ENCODE data around the gene TSC22D3.
"Not testable (repeated sequence)": the region's sequence is repeated elsewhere in the genome, so short reads cannot be mapped to it uniquely, and the experiment has no call there.

TSC22D3 gene

DNA sequence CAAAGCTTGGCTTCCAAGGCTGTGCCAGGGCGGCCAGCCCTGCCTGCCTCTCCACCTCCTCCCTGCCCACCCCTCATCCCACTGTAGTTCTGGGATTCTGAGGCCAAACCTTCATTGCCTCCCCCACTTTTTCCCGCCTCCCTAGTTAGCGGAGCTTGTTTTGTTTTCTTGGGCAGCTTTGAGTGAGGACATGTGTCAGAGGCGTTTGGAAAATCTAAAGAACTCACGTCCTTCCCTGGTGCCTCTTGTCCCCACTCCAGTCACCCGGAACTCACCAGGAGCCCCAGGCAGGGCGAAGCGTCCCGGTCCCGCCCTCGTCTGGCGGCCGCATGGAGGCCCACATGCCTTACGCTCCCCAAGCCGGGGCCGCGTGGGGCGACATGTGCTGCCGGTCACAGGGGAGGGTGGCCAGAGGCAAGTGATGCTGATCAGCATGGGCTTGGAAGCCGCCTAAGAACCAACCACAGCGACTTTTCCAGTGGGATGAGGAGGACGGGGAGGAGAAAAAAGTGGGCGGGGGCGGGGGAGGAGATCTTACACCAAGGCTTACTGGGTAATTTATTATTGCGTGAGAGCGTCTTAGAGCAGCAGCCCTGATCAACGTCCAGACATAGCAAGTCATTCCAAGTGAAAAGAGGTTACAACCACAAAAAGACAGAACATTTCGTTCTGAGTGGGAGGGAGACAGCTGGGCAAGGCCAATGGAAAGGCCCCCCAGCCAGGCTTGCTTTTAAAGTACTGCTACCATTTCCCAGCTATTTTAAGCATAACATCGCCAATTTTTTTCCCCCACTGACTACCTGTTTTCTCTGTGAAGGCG, 98.8 kb downstream of the TSC22D3 start:
- peak; percentile 70 for DNase-seq

DNA sequence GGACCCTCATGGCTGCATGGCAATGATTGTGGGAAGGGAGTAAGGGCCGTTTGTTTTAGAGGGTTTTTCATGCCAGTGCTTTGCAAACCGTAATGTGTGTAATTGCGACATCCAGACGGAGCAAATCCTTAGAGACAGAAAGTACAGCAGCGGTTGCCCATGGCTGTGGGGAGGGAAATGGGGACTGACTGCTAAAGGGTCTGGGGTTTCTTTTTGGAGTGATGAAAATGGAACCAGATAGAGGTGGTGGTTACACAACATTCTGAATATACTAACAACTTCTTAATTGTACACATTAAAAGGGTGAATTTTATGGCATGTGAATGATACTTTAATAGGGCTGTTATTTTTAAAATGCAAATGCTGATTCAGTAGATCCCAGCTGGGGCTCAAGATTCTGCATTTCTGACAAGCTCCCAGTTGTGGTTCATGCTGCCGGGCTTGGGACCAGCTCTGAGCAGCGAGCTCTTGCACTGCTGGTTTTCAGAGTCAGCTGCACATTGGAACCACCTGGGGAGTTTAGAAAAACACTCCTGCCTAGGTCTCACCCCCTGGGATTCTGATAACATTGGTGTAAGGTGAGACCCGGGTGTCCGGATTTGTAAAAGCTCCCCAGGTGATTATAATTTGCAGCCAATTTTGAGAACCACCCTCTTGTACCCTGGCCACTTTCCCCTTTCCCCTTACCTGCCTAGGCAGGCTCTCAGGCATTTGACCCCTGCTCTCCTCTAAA, 99.6 kb downstream of the TSC22D3 start:
- peak; percentile 22 for DNase-seq

DNA sequence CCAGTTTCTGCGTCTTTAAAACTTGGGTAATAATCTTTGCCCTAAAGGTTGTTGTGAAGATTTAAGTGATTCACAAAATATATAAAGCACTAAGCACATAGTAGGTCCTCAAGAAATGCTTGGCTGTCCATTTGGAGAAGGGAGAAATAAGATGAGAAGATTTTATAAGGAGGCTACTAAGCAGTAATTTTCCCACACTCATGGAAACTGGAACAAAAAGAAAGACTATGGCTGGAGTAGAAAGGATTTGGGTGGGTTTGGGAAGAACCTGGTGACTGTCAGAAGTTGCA, 100.3 kb downstream of the TSC22D3 start:
- no peak for DNase-seq

DNA sequence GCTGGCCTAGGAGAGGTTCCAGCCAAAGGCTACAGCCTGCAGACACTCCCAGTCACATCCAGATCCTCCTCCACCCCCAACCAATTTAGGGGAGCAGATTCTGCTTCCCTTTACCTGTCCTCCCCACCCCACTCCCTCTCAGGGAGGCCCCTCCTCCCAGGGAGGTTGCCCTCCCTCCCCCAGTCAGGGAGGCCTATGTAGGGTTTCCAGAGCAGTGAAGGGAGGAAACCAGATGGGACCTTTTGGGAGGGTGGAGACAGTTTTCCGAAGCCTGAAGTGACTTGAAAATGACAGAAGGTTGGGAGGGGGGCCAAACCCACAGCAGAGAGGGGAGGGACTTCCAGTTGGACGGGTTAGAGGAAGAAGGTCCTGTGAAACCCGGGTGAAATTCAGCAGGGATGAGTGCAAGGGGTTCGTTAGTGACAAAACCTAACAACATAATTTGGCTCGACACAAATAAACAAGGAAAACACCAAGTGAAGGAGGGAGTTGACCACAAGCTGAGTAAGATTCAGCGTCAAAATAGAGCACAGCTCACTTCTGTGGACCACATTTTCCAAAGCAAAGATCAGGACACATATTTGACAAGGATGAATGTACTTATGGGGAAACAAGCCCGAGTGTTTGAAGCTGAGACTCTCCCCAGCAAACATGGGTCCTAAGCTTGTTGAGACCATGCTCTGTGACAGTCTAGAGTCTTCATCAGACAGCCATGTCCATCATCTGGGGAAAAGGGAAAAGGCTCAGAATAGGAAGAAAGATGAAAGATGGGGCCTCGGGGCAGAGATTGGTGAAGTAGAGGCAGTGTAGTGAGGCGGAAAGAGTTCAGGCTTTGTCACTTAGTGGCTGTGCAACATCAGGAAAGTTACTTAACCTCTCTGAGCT, 100.9 kb downstream of the TSC22D3 start:
- DNase-seq, result peak; percentile 43

DNA sequence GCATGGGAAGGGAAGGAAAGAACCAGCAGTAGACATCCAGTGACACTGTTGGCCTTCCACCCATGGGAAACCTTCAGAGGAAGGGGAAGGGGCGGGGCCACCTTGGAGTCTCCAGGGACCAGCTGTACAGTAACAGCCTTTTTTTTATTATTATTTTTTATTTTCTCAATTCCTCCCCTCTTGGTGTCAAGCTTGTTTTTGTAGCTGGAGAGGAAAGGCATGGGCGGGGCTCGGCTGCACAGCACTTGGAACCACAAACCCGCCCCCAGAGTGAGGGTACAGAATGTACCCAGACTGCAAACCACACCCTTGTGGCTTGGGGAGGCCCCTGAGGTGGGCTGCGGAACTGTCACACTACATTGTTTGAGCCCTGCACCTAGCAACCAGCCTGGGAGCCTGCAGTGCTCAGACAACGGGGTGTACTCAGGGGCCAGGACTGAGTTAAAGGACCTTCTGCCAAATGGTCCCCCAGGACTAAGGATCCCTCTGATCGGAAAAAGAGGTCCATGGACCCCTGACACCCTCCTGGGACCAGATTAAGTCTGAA, 101.6 kb downstream of the TSC22D3 start:
- peak; percentile 93 for DNase-seq

DNA sequence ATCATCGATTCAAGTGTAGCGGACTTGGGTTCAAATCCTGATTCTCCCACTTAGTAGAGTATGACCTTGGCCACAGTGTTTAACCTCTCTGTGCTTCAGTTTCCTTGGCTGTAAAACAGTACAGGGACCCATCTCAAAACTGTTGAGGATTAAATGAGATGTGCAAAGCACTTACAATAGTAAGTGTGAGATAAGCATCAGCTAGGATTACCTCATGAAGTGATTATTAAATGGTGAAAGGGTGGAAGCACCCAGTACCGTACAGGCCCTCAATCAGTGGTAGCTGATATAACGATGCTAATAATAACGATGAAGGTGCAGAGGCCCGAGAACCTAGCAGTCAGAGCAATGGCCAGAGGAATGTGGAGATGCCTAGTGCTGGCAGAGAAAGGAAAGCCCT, 102.2 kb downstream of the TSC22D3 start:
- no peak for DNase-seq

DNA sequence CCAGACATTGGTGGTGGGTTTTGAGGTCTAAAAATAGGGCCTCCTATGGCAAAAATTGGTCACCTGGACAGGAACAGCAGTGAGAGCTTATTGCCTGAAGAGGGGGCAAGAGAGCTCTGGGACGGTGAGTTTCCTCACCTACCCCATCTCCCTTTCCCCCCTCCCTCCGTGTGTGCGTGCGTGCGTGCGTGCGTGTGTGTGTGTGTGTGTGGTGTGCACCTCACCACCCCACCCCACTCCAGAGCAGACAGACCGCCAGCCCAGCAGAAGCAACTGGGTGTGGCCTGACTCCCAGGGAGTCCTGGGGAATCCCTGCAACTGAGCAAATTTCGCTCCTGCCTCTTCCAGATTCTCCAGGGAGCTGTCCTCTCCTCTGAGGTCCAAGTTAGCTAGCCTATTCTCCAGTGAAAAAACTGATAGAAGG, 102.6 kb downstream of the TSC22D3 start:
- peak; percentile 88 for DNase-seq

DNA sequence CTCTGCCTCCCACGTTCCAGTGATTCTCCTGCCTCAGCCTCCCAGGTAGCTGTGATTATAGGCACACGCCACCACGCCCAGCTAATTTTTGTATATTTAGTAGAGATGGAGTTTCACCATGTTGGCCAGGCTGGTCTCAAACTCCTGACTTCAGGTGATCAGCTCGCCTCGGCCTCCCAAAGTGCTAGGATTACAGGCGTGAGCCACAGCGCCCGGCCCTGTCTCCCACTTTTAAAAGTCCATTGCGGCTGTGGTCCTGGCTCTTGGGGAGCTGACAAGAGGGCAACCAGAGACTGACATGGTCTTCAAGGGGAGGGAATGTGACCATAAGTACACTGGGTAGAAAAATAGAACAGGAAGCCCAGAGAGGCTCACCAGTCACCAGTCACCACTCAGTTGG, 104.3 kb downstream of the TSC22D3 start:
- DNase-seq, result not testable (repeated sequence)

DNA sequence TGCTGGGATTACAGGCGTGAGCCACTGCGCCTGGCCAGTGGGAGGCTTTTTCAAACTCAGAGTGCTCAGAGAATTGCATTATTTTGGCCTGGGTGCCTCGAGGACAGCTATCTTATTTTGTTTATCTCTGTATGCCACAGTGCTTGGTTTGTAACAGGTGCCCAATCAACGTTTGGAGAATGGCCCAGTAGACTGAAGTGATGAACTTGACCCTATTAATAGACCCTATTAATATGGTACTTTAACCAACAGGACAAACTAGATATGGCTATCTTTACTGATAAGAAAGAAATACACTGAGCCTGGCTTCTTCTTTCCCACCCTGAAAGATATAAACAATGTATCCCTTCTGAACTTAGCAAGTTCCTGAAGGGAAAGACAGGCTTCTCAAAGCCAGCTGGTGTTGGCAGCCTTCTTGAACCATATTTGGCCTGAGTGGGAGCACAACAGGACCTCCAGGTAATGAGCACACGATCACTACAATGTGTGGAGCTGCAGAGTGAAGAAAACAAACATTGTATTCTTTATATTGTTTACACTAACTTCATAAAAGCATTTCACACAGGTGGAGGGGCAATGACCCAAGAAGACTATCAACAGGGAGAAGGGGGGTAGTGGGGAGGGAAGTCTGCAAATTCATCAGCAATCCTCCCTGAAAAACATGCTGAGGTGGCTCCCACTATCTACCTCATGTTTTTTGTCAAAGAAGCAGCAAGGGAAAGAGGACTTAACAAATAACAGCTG, 105.5 kb downstream of the TSC22D3 start:
- DNase-seq, result no peak

DNA sequence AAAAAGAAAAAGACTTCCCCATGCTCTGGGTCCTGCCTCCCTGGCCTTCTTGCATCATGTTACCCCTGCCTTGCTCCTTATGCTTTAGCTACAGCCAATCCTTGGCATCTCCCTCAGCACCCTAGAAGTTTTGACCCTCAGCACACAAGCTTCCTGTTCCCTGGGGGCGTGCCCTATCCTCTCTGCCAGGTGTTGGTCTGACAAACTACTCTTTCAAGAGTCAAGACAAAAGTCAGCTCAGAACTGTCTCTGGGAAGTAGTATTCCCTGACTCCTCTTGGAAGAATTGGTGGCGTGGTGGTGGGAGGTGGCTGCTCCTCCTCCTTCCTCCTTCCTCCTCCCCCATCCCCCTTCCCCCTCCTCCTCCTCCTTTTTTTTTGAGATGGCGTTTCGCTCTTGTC, 106.3 kb downstream of the TSC22D3 start:
- no peak for DNase-seq

DNA sequence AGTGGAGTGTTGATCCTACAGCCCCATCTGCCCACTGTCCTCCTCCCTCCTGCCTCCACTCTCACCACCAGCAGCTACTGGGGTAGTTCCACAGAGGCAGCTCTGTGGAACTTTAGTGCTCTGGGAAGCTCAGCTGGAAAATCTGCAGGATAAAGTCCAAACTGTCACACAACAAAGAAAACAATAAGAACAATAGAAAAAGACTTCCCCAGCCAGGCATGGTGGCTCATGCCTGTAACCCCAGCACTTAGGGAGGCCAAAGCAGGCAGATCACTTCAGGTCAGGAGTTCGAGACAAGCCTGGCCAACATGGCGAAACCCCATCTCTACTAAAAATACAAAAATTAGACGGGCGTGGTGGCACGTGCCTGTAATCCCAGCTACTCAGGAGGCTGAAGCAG, 106.9 kb downstream of the TSC22D3 start:
- DNase-seq, result not testable (repeated sequence)

DNA sequence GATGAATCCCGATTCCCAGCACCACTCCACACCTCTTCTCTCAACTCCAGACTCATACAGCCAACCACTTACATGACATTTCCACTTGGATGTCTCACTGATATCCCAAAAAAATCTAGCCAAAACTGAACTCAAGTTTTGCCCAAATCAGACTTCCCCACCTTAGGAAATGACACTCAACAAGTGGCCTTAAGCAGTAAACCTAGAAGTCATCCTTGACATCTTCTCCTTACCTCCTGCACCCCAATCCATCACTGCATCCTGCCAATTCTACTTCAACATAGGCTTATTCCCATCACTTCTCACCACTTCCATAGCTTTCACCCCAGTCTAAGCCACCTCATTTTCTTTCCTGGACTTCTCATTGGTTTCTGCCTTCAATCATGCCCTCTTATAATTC, 108.2 kb downstream of the TSC22D3 start:
- DNase-seq, result no peak

DNA sequence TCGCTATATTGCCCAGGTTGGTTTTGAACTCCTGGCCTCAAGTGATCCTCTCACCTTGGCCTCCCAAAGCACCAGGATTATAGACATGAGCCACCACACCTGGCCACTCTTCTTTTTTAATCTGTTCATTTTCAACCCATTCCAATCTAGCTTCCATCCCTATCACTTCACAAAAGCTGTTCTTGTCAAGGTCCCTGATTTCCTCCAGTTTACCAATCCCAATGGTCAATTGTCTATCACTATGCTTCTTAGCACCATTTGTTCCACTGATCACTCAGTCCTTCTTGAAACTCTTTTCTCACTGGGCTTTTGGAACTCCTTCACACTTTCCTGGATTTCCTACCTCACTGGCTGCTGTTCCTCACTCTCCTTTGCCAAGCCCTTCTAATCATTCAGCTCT, 108.7 kb downstream of the TSC22D3 start:
- no peak for DNase-seq
